Measurements from ENCODE around the gene PRKAR2B. TPM values are rescaled to one million over a fixed set of nuclear protein-coding genes. Genes with fewer than 3 reads are reported as not detected.

Gene PRKAR2B
- total RNA-seq (2012; rRNA removed) = 3.0 and 8.1 TPM in 2 replicates
- polyA plus RNA-seq (2012; rRNA removed) = 2.5 and 3.1 TPM in 2 replicates
- polyA plus RNA-seq (2012; cell fraction: cytosol; rRNA removed) = 0.49 and 0.69 TPM in 2 replicates
- polyA plus RNA-seq (2012; cell fraction: nucleus; rRNA removed; ENCODE audit: low replicate concordance) = 0.21 and 1.1 TPM in 2 replicates
- percentile 53 among the genes with signal in this experiment for Bru-seq, nascent RNA
- BruChase-seq, experiment 1, labeled RNA remaining after a 6-hour chase = percentile 50 among the genes with signal in this experiment
- percentile 48 among the genes with signal in this experiment for BruChase-seq, experiment 2, labeled RNA remaining after a 2-hour chase
- long read RNA-seq, transcript PRKAR2B-201 (11 exons, 3,745 nt) = major isoform, 30 of 34 reads
- long read RNA-seq, partial matches to known transcripts = 4 of 34 reads
- long read RNA-seq, other reads (novel, unspliced or antisense) = 0 of 34 reads

- WGBS, 2 experiments (ENCODE audit: extremely low coverage in 2 of 2, insufficient read length in 1 of 2) = 0% methylated on average over 27 of the region's 110 CpGs; no CpG with 5 or more reads in 1 of the 2 experiments
- intact Hi-C loops (cut with micrococcal nuclease) = loop anchor here (2.0 to 10.0 kb wide), 6 partner anchors 78 to 870 kb away; no protein-coding TSS in a partner anchor
- in situ Hi-C loops (cut with MboI; ENCODE audit: low sequenced_read_pairs) = no loop called here
- Histone ChIP-seq H2BK20ac (ENCODE audit: low read depth, low read length) (no peak within 1 kb of the TSS), H3K23ac (ENCODE audit: low read depth, low read length) (peak within 1 kb of the TSS; percentile 55), H3K4me2 (ENCODE audit: low read depth, low read length) (peak within 1 kb of the TSS; percentile 100), H3K27me3 (ENCODE audit: control insufficient read depth, insufficient read depth, low read length) (no peaks in the 10 kb centered on the region), H3K18ac (ENCODE audit: low read depth, low read length) (peak within 1 kb of the TSS; percentile 34; the same call in 1 of the 2 replicates), H3K4me3 (ENCODE audit: insufficient read depth, low read depth, low read length) (peak within 1 kb of the TSS; percentile 93), H4K20me1 (ENCODE audit: insufficient read depth, low read length) (no peaks in the 10 kb centered on the region), H3K9ac (ENCODE audit: low read depth, low read length) (peak within 1 kb of the TSS; percentile 90), H3K56ac (ENCODE audit: extremely low read depth, insufficient read depth, low read length) (no peak within 1 kb of the TSS), H3K4ac (ENCODE audit: low read depth, low read length) (peak within 1 kb of the TSS; percentile 47), H3K9me1 (ENCODE audit: insufficient read depth, low read length) (no peaks in the 10 kb centered on the region), H3K36me3 (ENCODE audit: control insufficient read depth, insufficient read depth, low read length) (no peaks in the 10 kb centered on the region), H2AFZ (replicated peaks; ENCODE audit: low read length, poor library complexity) (peak within 1 kb of the TSS; percentile 94), H2BK120ac (ENCODE audit: low read depth, low read length) (peak within 1 kb of the TSS; percentile 28), H2AK9ac (replicated peaks; ENCODE audit: low read depth, low read length, poor library complexity) (peak within 1 kb of the TSS; percentile 80), H3K27ac (ENCODE audit: insufficient read depth, low read length) (peak within 1 kb of the TSS; percentile 51), H2BK15ac (ENCODE audit: low read depth, low read length) (no peak within 1 kb of the TSS; the same call in 2 of the 3 replicates), H4K8ac (ENCODE audit: low read depth in 2 of 2, low read length in 2 of 2) (no peak within 1 kb of the TSS), H2AK5ac (ENCODE audit: low read depth, low read length) (peak within 1 kb of the TSS; percentile 56; the same call in 1 of the 2 replicates), H3K4me1 (ENCODE audit: control insufficient read depth, insufficient read depth, low read length) (peaks cover 4% of the 10 kb centered on the region; the same call in 1 of the 2 replicates), H4K5ac (ENCODE audit: low read depth, low read length) (peak within 1 kb of the TSS; percentile 57), H3K9me3 (ENCODE audit: control insufficient read depth, insufficient read depth, low read length) (no peaks in the 10 kb centered on the region), H4K91ac (ENCODE audit: insufficient read depth, low read depth, low read length) (no peak within 1 kb of the TSS), H2BK5ac (ENCODE audit: low read depth, low read length, poor library complexity, severe bottlenecking) (no peak within 1 kb of the TSS), H3K14ac (replicated peaks; ENCODE audit: low read depth, low read length) (peak within 1 kb of the TSS; percentile 42), H3K79me1 (ENCODE audit: low read depth in 1 of 2, low read length in 2 of 2) (peaks cover 2 to 7% of the 10 kb centered on the region in 2 experiments; a peak in 2 of 4 replicates)
- POLR2A ChIA-PET (ENCODE audit: unreplicated experiment) = no interaction called here
- ATAC-seq (ENCODE audit: low read depth) (peak; percentile 97), DNase-seq (peak; percentile 64)
- CTCF ChIA-PET = interaction anchor here (1.2 kb wide), 1 partner anchor 13 kb away, joined by 3 read pairs; no protein-coding TSS in a partner anchor
- no TSS peak for BruUV-seq (replicated peaks)
- TF ChIP-seq CTCF (conservative IDR thresholded peaks at IDR 0.05; ENCODE audit: low read depth, low read length) = 0 out of 2 replicates have a peak, but pooled peaks have one; percentile 14
- peak; percentile 14; the same call in 1 of the 2 replicates for TF ChIP-seq BHLHE40 (IDR thresholded peaks at IDR 0.05; ENCODE audit: low read depth, low read length)
- no peak for TF ChIP-seq CHD1 (IDR thresholded peaks at IDR 0.05; ENCODE audit: low read depth, low read length)
- TF ChIP-seq USF2 (IDR thresholded peaks at IDR 0.05; ENCODE audit: low read depth, low read length) = peak; percentile 94
- TF ChIP-seq MAZ (IDR thresholded peaks at IDR 0.05; ENCODE audit: borderline replicate concordance, low read depth, low read length) = peak; percentile 98
- TF ChIP-seq MXI1 (IDR thresholded peaks at IDR 0.05; ENCODE audit: borderline replicate concordance, low read depth, low read length) = peak; percentile 42; the same call in 1 of the 2 replicates
- dilution Hi-C loops (cut with HindIII; ENCODE audit: low sequenced_read_pairs, unreplicated experiment) = no loop called here
Observed at GRCh38 chr7:107044347-107045194, at the start of gene PRKAR2B. TSS of gene PRKAR2B (plus strand) at chr7:107044705. CDS start at chr7:107044908, 203 bp downstream.

Measured in IMR-90 (cell line).